GM12878 (cell line): ENCODE results near the gene MEGF6. TPM values are rescaled to one million over a fixed set of nuclear protein-coding genes. Genes with fewer than 3 reads are reported as not detected.

Experiments
- ATAC-seq: fragments of 200-7000 bp; cut with Tn5 transposase; 3 replicates; pipeline ENCODE4 v1.9.1; 2020; ENCODE audit warnings: mild to moderate bottlenecking, moderate library complexity
- BruUV-seq: library from RNA; stranded (reverse); fragments of 400-500 nt; replicated peaks from 2 replicates; lab custom pipeline; 2021; lab: Mats Ljungman, UMichigan
- CTCF ChIA-PET: fragments of 300-600 bp; sonication (Branson Sonifier 250); formaldehyde crosslinking; extraction: SDS; loops from one replicate; lab custom pipeline; 2021; ENCODE audit warnings: inconsistent platforms; lab: Yijun Ruan, JAX
- POLR2A ChIA-PET: fragments of 350-600 bp; formaldehyde crosslinking; extraction: SDS; loops from one replicate; lab custom pipeline; 2021; ENCODE audit warnings: inconsistent platforms; lab: Charles Lee
- RAD21 ChIA-PET: fragments of 300-600 bp; sonication (Branson Sonifier 250); formaldehyde crosslinking; loops from one replicate; lab custom pipeline; 2023; ENCODE audit warnings: antibody characterized with exemption; ENCODE audit not compliant: unreplicated experiment; lab: Charles Lee
- SMC1A ChIA-PET: fragments of 300-600 bp; sonication (Branson Sonifier 250); formaldehyde crosslinking; loops from one replicate; lab custom pipeline; 2023; ENCODE audit not compliant: unreplicated experiment, uncharacterized antibody; lab: Charles Lee
- DNase-seq: peaks from one replicate; pipeline ENCODE4 v3.0.0-alpha.2; 2011; ENCODE audit warnings: low read depth, low spot score
- FAIRE-seq: peaks from 3 replicates; lab custom pipeline; 2011; peaks lifted over from hg19 to GRCh38; lab: Jason Lieb, UNC
- H2AFZ ChIP-seq: 2 replicates; pipeline ENCODE4 v1.6.0; 2011; ENCODE audit warnings: low read depth, low read length, control low read depth; ENCODE audit not compliant: control insufficient read depth
- H3K27ac ChIP-seq: 2 replicates; pipeline ENCODE4 v1.5.1; 2011; ENCODE audit warnings: control low read depth; ENCODE audit not compliant: control insufficient read depth, insufficient read depth
- H3K27me3 ChIP-seq, 2 experiments: replicated peaks in 1 of 2; 2 replicates each; pipeline versions ENCODE4 v1.6.0 to v1.6.1; 2011; ENCODE audit warnings: low read length in 1 of 2; ENCODE audit not compliant: control insufficient read depth in 2 of 2, insufficient read depth in 2 of 2
- H3K36me3 ChIP-seq, 2 experiments: 2 replicates each; pipeline ENCODE4 v1.5.1; 2011; ENCODE audit warnings: low read length in 1 of 2; ENCODE audit not compliant: control insufficient read depth in 2 of 2, insufficient read depth in 2 of 2
- H3K4me1 ChIP-seq: 2 replicates; pipeline ENCODE4 v1.6.1; 2011; ENCODE audit warnings: mild to moderate bottlenecking, low read length, moderate library complexity, mixed read lengths; ENCODE audit not compliant: control insufficient read depth, insufficient read depth
- H3K4me2 ChIP-seq: 2 replicates; pipeline ENCODE4 v1.6.0; 2011; ENCODE audit warnings: control low read depth; ENCODE audit not compliant: control insufficient read depth, insufficient read depth
- H3K4me3 ChIP-seq: fragments of 200-600 bp; sonication (generic); 2 replicates; pipeline ENCODE4 v1.5.1; 2016
- H3K79me2 ChIP-seq: 2 replicates; pipeline ENCODE4 v1.6.0; 2011; ENCODE audit warnings: low read length; ENCODE audit not compliant: control insufficient read depth, insufficient read depth
- H3K9ac ChIP-seq: 2 replicates; pipeline ENCODE4 v1.8.0; 2011; ENCODE audit warnings: low read length, control low read depth, mixed read lengths; ENCODE audit not compliant: control insufficient read depth, insufficient read depth
- H3K9me3 ChIP-seq: replicated peaks from 3 replicates; pipeline ENCODE4 v1.5.1; 2011; ENCODE audit warnings: mild to moderate bottlenecking, low read length; ENCODE audit not compliant: control insufficient read depth, insufficient read depth
- H4K20me1 ChIP-seq: 2 replicates; pipeline ENCODE4 v1.6.0; 2011; ENCODE audit not compliant: control insufficient read depth, insufficient read depth
- CHD1 ChIP-seq: IDR thresholded peaks from 2 replicates; pipeline ENCODE4 v1.6.1; 2012; ENCODE audit warnings: low read depth, low read length, improper control_type of control experiment
- ETV6 ChIP-seq, 2 experiments: fragments of 450-650 bp in 1 of 2; IDR thresholded peaks in 1 of 2; conservative IDR thresholded peaks in 1 of 2; 2 replicates each; pipeline ENCODE4 v1.6.1; 2014; ENCODE audit warnings: antibody characterized with exemption in 1 of 2, borderline replicate concordance in 1 of 2, low read depth in 1 of 2, mild to moderate bottlenecking in 1 of 2, moderate library complexity in 1 of 2
- FOXM1 ChIP-seq: IDR thresholded peaks from 2 replicates; pipeline ENCODE4 v1.6.1; 2012; ENCODE audit warnings: low read depth, mild to moderate bottlenecking, inconsistent platforms, low read length, moderate library complexity
- GABPA ChIP-seq: IDR thresholded peaks from 2 replicates; pipeline ENCODE4 v1.6.1; 2014; ENCODE audit warnings: antibody characterized with exemption, low read depth, mild to moderate bottlenecking, inconsistent platforms
- HDGF ChIP-seq: fragments of 450-650 bp; IDR thresholded peaks from 2 replicates; pipeline ENCODE4 v1.6.1; 2016; ENCODE audit warnings: antibody characterized with exemption
- POLR2AphosphoS5 ChIP-seq: IDR thresholded peaks from 2 replicates; pipeline ENCODE4 v1.6.1; 2011; ENCODE audit warnings: mild to moderate bottlenecking, low read length, inconsistent platforms
- RFX5 ChIP-seq: IDR thresholded peaks from 2 replicates; pipeline ENCODE4 v1.6.1; 2011; ENCODE audit warnings: low read depth, low read length, improper control_type of control experiment
- SIX5 ChIP-seq: IDR thresholded peaks from 2 replicates; pipeline ENCODE4 v1.6.1; 2011; ENCODE audit warnings: mild to moderate bottlenecking, low read depth, low read length, moderate library complexity; ENCODE audit not compliant: severe bottlenecking
- SPI1 ChIP-seq: IDR thresholded peaks from 2 replicates; pipeline ENCODE4 v1.6.1; 2011; ENCODE audit warnings: low read depth, mild to moderate bottlenecking, low read length, moderate library complexity, borderline replicate concordance; ENCODE audit not compliant: insufficient read depth
- TAF1 ChIP-seq: IDR thresholded peaks from 2 replicates; pipeline ENCODE4 v1.6.1; 2011; ENCODE audit warnings: mild to moderate bottlenecking, low read depth, low read length, borderline replicate concordance
- TBL1XR1 ChIP-seq: IDR thresholded peaks from 2 replicates; pipeline ENCODE4 v1.6.1; 2012; ENCODE audit warnings: low read depth, low read length, improper control_type of control experiment
- YY1 ChIP-seq: IDR thresholded peaks from 2 replicates; pipeline ENCODE4 v1.6.1; 2011; ENCODE audit warnings: low read depth, mild to moderate bottlenecking, low read length
- WGBS: methylation state at CpG from one replicate; pipeline ENCODE4 v1.1.6; 2016; ENCODE audit warnings: low lambda C conversion rate; ENCODE audit not compliant: insufficient replicate concordance, insufficient coverage; ENCODE audit errors: missing lambda C conversion rate; 5-methylcytosine and 5-hydroxymethylcytosine counted together
- in situ Hi-C: fragments of 300-500 bp; cut with MboI; formaldehyde crosslinking; loops from 9 replicates; pipeline ENCODE4 v1.14.3; 2018; ENCODE audit warnings: mixed read lengths
- intact Hi-C: fragments of 100-400 bp; cut with micrococcal nuclease; formaldehyde crosslinking; loops from one replicate; pipeline ENCODE4 v1.14.2; 2022; ENCODE audit not compliant: unreplicated experiment
- polyA plus RNA-seq, 11 experiments: library from polyadenylated mRNA; depleted of rRNA in 4 of 11; unstranded in 6 of 11; stranded (reverse) in 5 of 11; fragments of >200 nt; fragmentation: Nextera tagmentation in 4 of 11; fragmentation: Illumina TruSeq in 1 of 11; extraction: Ambion mirVana in 4 of 11; extraction: Trizol in 1 of 11; gene quantifications; 1 replicate in 1 of 11; 2 replicates in 10 of 11; pipeline versions ENCODE4 v1.2.1 to v1.2.3, GENCODE V29; 2011 to 2016; ENCODE audit warnings: inconsistent platforms in 2 of 11, missing spikeins in 2 of 11, low read depth in 1 of 11
- total RNA-seq, 4 experiments: library from RNA; depleted of rRNA in 3 of 4; stranded (reverse); fragments of >200 nt in 3 of 4; fragmentation: Illumina TruSeq in 1 of 4; extraction: Trizol in 1 of 4; gene quantifications; 2 replicates each; pipeline versions ENCODE4 v1.2.1 to v1.2.3, GENCODE V29; 2013 to 2021
- TF ChIP-seq, protein P1 (sequence below): IDR thresholded peaks from 2 replicates; pipeline ENCODE4 v1.6.1; 2012; ENCODE audit warnings: mild to moderate bottlenecking, low read depth, low read length
- TF ChIP-seq, protein P2 (sequence below): fragments of 150-350 bp; IDR thresholded peaks from 2 replicates; pipeline ENCODE4 v1.6.1; 2014; ENCODE audit warnings: mild to moderate bottlenecking, low read depth, low read length

MEGF6 gene
- total and polyA plus RNA-seq, 10 of the 15 experiments (the other 5 are each of a cell fraction or from before 2014, with no cell fraction given), result 0.03 to 0.41 TPM; not detected in 8

DNA sequence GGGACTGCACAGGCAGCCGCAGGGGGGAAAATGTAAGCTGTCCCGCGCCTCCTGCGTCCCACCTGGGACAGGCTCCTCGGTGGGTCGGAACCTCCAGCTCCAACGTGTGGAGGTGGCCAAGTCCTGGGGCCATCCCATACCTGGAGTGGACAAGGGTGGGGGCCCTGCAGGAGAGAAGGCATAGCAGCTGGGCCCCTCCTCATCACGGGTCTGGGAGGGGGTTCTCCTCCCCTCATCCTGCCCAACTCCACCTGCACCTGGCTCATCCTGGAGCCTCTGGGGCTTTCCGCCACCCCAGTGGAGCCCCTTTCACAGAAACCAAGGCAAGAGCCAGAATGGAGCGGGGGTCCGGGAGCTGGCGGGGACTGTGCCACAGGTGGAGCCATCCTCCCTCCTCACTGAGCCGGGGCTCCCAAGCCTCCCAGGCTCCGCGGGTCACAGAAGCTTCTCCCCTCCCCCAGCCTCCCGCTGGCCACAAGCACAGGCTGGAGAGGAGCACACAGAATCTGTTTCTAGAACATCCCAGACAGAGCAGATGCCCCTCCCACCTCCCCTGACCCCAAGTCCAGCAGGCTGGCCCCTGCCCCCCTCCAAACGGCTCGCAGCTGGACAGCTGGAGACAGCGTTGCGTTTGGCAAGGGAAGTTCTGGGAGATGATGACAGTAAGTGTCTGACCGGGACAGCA lies 65.8 kb downstream of the MEGF6 start:
- TF ChIP-seq HDGF (no peak), ETV6 (conservative IDR thresholded peaks at IDR 0.05 in 1 of 2, IDR thresholded peaks at IDR 0.05 in 1 of 2; ENCODE audit: borderline replicate concordance in 1 of 2, low read depth in 1 of 2) (no peak), SPI1 (no peak), SIX5 (no peak), TBL1XR1 (no peak), GABPA (no peak), POLR2AphosphoS5 (no peak), FOXM1 (no peak), YY1 (no peak), RFX5 (no peak), TAF1 (no peak), CHD1 (no peak)
- TF ChIP-seq, protein P1, sequence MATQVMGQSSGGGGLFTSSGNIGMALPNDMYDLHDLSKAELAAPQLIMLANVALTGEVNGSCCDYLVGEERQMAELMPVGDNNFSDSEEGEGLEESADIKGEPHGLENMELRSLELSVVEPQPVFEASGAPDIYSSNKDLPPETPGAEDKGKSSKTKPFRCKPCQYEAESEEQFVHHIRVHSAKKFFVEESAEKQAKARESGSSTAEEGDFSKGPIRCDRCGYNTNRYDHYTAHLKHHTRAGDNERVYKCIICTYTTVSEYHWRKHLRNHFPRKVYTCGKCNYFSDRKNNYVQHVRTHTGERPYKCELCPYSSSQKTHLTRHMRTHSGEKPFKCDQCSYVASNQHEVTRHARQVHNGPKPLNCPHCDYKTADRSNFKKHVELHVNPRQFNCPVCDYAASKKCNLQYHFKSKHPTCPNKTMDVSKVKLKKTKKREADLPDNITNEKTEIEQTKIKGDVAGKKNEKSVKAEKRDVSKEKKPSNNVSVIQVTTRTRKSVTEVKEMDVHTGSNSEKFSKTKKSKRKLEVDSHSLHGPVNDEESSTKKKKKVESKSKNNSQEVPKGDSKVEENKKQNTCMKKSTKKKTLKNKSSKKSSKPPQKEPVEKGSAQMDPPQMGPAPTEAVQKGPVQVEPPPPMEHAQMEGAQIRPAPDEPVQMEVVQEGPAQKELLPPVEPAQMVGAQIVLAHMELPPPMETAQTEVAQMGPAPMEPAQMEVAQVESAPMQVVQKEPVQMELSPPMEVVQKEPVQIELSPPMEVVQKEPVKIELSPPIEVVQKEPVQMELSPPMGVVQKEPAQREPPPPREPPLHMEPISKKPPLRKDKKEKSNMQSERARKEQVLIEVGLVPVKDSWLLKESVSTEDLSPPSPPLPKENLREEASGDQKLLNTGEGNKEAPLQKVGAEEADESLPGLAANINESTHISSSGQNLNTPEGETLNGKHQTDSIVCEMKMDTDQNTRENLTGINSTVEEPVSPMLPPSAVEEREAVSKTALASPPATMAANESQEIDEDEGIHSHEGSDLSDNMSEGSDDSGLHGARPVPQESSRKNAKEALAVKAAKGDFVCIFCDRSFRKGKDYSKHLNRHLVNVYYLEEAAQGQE, result no peak
- TF ChIP-seq, protein P2, sequence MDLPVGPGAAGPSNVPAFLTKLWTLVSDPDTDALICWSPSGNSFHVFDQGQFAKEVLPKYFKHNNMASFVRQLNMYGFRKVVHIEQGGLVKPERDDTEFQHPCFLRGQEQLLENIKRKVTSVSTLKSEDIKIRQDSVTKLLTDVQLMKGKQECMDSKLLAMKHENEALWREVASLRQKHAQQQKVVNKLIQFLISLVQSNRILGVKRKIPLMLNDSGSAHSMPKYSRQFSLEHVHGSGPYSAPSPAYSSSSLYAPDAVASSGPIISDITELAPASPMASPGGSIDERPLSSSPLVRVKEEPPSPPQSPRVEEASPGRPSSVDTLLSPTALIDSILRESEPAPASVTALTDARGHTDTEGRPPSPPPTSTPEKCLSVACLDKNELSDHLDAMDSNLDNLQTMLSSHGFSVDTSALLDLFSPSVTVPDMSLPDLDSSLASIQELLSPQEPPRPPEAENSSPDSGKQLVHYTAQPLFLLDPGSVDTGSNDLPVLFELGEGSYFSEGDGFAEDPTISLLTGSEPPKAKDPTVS, result no peak
- in situ Hi-C loops (no loop called here), intact Hi-C loops (no loop called here)
- H4K20me1 ChIP-seq, result no peaks in the 10 kb centered on the region
- ChIA-PET SMC1A (no interaction called here), CTCF (no interaction called here), RAD21 (no interaction called here), POLR2A (no interaction called here)
- H3K4me2 ChIP-seq, result no peak overlapping the region
- H3K27me3 ChIP-seq, result no peaks in the 10 kb centered on the region
- BruUV-seq, result no TSS peak
- H3K9ac ChIP-seq, result no peak overlapping the region
- no peaks in the 10 kb centered on the region for H3K4me1 ChIP-seq
- H3K36me3 ChIP-seq, result no peaks in the 10 kb centered on the region
- no peak overlapping the region for H2AFZ ChIP-seq
- no peak overlapping the region for H3K4me3 ChIP-seq
- H3K27ac ChIP-seq, result no peak overlapping the region
- DNase-seq, result no peak
- H3K79me2 ChIP-seq, result no peaks in the 10 kb centered on the region
- ATAC-seq, result no peak
- no peak for FAIRE-seq
- 57% methylated on average over 21 of the region's 21 CpGs for whole genome bisulfite sequencing
- no peaks in the 10 kb centered on the region for H3K9me3 ChIP-seq
